ENCODE data around the gene BCR. TPM values are rescaled to one million over a fixed set of nuclear protein-coding genes. Genes with fewer than 3 reads are reported as not detected.
"Not testable (repeated sequence)": the region's sequence is repeated elsewhere in the genome, so short reads cannot be mapped to it uniquely, and the experiment has no call there.

BCR gene
- total RNA-seq, 1 experiment from 2014 or later: 77.0 TPM

DNA sequence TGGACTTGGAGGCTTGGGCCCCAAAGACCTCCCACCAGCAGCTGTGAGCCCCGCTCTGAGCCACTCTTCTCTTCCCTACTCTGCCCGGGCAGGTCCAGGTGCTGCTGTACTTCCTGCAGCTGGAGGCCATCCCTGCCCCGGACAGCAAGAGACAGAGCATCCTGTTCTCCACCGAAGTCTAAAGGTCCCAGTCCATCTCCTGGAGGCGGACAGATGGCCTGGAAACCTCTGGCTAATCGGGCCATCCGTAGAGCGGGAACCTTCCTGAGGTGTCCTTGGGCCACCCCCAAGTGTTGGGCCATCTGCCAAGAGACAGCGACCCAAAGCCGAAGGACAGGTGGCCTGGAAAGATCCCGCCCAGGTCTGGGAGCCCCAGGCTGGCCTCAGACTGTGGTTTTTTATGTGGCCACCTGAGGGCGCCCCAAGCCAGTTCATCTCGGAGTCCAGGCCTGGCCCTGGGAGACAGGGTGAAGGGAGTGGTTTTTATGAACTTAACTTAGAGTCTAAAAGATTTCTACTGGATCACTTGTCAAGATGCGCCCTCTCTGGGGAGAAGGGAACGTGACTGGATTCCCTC lies 135.1 kb downstream of the BCR start:
- no peak overlapping the region for H2BK20ac ChIP-seq (ENCODE audit: low read depth, low read length, poor library complexity, severe bottlenecking)
- Mint-ChIP-seq H3K36me3 (ENCODE audit: insufficient read depth in 1 of 3, low read depth in 3 of 3) (peaks cover 0 to 21% (median 13%) of the 10 kb centered on the region in 3 experiments; a peak in 6 of 7 replicates), H3K9me3 (no peaks in the 10 kb centered on the region), H3K4me1 (peaks cover 3% of the 10 kb centered on the region in 2 experiments; a peak in 2 of 4 replicates), H3K27me3 (ENCODE audit: low read depth) (no peaks in the 10 kb centered on the region), H3K4me3 (no peak overlapping the region), H3K27ac (peak overlapping the region in 2 of 3 experiments; percentile 19 to 34; a peak in 1 of 7 replicates)
- no peaks in the 10 kb centered on the region for H3K79me2 ChIP-seq (ENCODE audit: insufficient read depth, low read length)
- no peaks in the 10 kb centered on the region for H3K23me2 ChIP-seq (ENCODE audit: insufficient read length, low read depth, low read length, poor library complexity, severe bottlenecking)
- H4K91ac ChIP-seq (ENCODE audit: insufficient read length, low read depth, low read length): no peak overlapping the region
- H3K56ac ChIP-seq (ENCODE audit: insufficient read length, low read depth, low read length): no peak overlapping the region
- WGBS (ENCODE audit: extremely low coverage, insufficient read length, low lambda C conversion rate): no CpG with 5 or more reads among the region's 15 CpGs
- no peak overlapping the region for H4K8ac ChIP-seq (replicated peaks; ENCODE audit: insufficient read length, low read depth, low read length)
- no peaks in the 10 kb centered on the region for H3K79me1 ChIP-seq (ENCODE audit: insufficient read depth, low read depth, low read length, poor library complexity, severe bottlenecking)
- no peak overlapping the region for H2AK5ac ChIP-seq (ENCODE audit: insufficient read length, low read length)
- no peak overlapping the region for H3K9ac ChIP-seq (ENCODE audit: extremely low read depth, insufficient read length, low read length)
- no peaks in the 10 kb centered on the region for H4K20me1 ChIP-seq (ENCODE audit: control insufficient read depth, insufficient read depth, insufficient read length)
- no peaks in the 10 kb centered on the region for H3K27me3 ChIP-seq (ENCODE audit: insufficient read depth, low read length)
- no peak overlapping the region for H3K14ac ChIP-seq (ENCODE audit: insufficient read depth, low read length)
- H2BK12ac ChIP-seq (ENCODE audit: insufficient read length, low read depth, low read length): no peak overlapping the region
- no peak overlapping the region for H3K4me2 ChIP-seq (ENCODE audit: insufficient read depth, insufficient read length, low read length)
- no peak overlapping the region for H2BK5ac ChIP-seq (ENCODE audit: insufficient read length, low read length)
- no peak overlapping the region for H2BK15ac ChIP-seq (ENCODE audit: low read depth, low read length)
- peak; percentile 82 for DNase-seq
- no peak overlapping the region for H2BK120ac ChIP-seq (ENCODE audit: low read depth, low read length, poor library complexity, severe bottlenecking)
- H3K9me3 ChIP-seq (ENCODE audit: control insufficient read depth, low read depth, low read length): no peaks in the 10 kb centered on the region
- H3K18ac ChIP-seq (ENCODE audit: insufficient read length, low read depth, low read length): no peak overlapping the region
- no peak overlapping the region for H4K5ac ChIP-seq (ENCODE audit: insufficient read length, low read depth, low read length)
- no peak overlapping the region for H2AFZ ChIP-seq (ENCODE audit: low read length)
- H3K4ac ChIP-seq (ENCODE audit: low read depth, low read length): no peak overlapping the region
- TF ChIP-seq, protein P1, sequence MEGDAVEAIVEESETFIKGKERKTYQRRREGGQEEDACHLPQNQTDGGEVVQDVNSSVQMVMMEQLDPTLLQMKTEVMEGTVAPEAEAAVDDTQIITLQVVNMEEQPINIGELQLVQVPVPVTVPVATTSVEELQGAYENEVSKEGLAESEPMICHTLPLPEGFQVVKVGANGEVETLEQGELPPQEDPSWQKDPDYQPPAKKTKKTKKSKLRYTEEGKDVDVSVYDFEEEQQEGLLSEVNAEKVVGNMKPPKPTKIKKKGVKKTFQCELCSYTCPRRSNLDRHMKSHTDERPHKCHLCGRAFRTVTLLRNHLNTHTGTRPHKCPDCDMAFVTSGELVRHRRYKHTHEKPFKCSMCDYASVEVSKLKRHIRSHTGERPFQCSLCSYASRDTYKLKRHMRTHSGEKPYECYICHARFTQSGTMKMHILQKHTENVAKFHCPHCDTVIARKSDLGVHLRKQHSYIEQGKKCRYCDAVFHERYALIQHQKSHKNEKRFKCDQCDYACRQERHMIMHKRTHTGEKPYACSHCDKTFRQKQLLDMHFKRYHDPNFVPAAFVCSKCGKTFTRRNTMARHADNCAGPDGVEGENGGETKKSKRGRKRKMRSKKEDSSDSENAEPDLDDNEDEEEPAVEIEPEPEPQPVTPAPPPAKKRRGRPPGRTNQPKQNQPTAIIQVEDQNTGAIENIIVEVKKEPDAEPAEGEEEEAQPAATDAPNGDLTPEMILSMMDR (conservative IDR thresholded peaks at IDR 0.05): peak; percentile 89
- no peak overlapping the region for H3K27ac ChIP-seq (ENCODE audit: insufficient read length, low read depth, low read length)
- H3T11ph ChIP-seq (ENCODE audit: low read length): no peak overlapping the region
- H3K4me1 ChIP-seq (ENCODE audit: insufficient read depth, low read length): no peaks in the 10 kb centered on the region
- H3K23ac ChIP-seq (ENCODE audit: insufficient read length, low read depth, low read length): no peak overlapping the region

DNA sequence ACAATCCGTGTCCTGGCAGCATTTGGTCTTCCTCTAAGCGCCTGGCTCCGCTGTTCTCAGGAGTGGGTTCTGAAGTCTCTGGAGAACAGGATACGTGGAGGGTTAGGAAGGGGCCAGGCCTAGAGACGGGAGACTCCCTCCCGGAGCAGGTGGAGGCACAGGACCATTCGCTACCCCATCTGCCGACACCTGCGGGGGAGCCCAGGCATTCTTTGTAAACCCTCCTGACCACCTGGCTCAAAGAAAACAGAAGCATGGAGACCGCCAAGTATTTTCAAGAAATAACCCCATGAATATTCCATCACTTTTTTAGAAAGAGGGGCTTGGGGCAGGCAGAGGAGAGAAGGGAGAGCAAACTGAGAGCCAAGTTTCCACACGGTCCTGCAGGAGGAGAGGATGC lies 136.3 kb downstream of the BCR start:
- not testable (repeated sequence) for H4K20me1 ChIP-seq (ENCODE audit: control insufficient read depth, insufficient read depth, insufficient read length); H2BK15ac ChIP-seq (ENCODE audit: low read depth, low read length); H3K9ac ChIP-seq (ENCODE audit: extremely low read depth, insufficient read length, low read length); H3K4me2 ChIP-seq (ENCODE audit: insufficient read depth, insufficient read length, low read length); H4K8ac ChIP-seq (replicated peaks; ENCODE audit: insufficient read length, low read depth, low read length); H2BK20ac ChIP-seq (ENCODE audit: low read depth, low read length, poor library complexity, severe bottlenecking); H3K79me1 ChIP-seq (ENCODE audit: insufficient read depth, low read depth, low read length, poor library complexity, severe bottlenecking); H2BK5ac ChIP-seq (ENCODE audit: insufficient read length, low read length); H2BK12ac ChIP-seq (ENCODE audit: insufficient read length, low read depth, low read length); H3K27ac ChIP-seq (ENCODE audit: insufficient read length, low read depth, low read length); H3K23me2 ChIP-seq (ENCODE audit: insufficient read length, low read depth, low read length, poor library complexity, severe bottlenecking); H3K4me1 ChIP-seq (ENCODE audit: insufficient read depth, low read length); H4K91ac ChIP-seq (ENCODE audit: insufficient read length, low read depth, low read length); H3K4me1 Mint-ChIP-seq; H3K4me3 Mint-ChIP-seq; H2AFZ ChIP-seq (ENCODE audit: low read length); H3K23ac ChIP-seq (ENCODE audit: insufficient read length, low read depth, low read length); H2BK120ac ChIP-seq (ENCODE audit: low read depth, low read length, poor library complexity, severe bottlenecking); H3K4ac ChIP-seq (ENCODE audit: low read depth, low read length); H3K9me3 ChIP-seq (ENCODE audit: control insufficient read depth, low read depth, low read length); H4K5ac ChIP-seq (ENCODE audit: insufficient read length, low read depth, low read length); H2AK5ac ChIP-seq (ENCODE audit: insufficient read length, low read length); H3K27me3 ChIP-seq (ENCODE audit: insufficient read depth, low read length); H3K14ac ChIP-seq (ENCODE audit: insufficient read depth, low read length); DNase-seq; H3K56ac ChIP-seq (ENCODE audit: insufficient read length, low read depth, low read length); H3K18ac ChIP-seq (ENCODE audit: insufficient read length, low read depth, low read length); H3K9me3 Mint-ChIP-seq; H3T11ph ChIP-seq (ENCODE audit: low read length); H3K27ac Mint-ChIP-seq; H3K79me2 ChIP-seq (ENCODE audit: insufficient read depth, low read length); H3K27me3 Mint-ChIP-seq (ENCODE audit: low read depth)
- peaks cover 0 to 21% (median 13%) of the 10 kb centered on the region in 3 experiments; a peak in 6 of 7 replicates for H3K36me3 Mint-ChIP-seq (ENCODE audit: insufficient read depth in 1 of 3, low read depth in 3 of 3)
- no CpG with 5 or more reads among the region's 11 CpGs for WGBS (ENCODE audit: extremely low coverage, insufficient read length, low lambda C conversion rate)
